NCI-H1417 (cell line): Measurements from ENCODE around the gene P2RX4.
"Not testable (repeated sequence)": the region's sequence is repeated elsewhere in the genome, so short reads cannot be mapped to it uniquely, and the experiment has no call there.

ENCODE experiments used
- DNase-seq, 3 experiments: peaks; one replicate each; lab custom pipeline; 2025; lab: John Stamatoyannopoulos, UW

The P2RX4 gene

DNA sequence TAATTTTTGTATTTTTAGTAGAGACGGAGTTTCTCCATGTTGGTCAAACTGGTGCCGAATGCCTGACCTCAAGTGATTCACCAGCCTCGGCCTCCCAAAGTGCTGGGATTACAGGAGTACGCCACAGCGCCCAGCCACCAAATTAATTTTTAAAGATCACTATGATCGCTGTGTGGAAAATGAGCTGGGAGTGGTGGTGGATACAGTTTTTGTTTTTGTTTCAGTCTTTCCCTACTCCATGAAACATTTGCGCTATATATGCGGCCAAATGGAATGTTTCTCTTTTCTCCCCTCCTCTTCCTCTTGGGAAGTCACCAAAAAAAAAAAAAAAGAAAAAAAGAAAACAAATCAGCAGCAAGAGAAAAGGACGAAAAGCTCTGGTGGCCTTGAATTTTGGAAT, 20.8 kb upstream of the P2RX4 start:
- no peak for DNase-seq

DNA sequence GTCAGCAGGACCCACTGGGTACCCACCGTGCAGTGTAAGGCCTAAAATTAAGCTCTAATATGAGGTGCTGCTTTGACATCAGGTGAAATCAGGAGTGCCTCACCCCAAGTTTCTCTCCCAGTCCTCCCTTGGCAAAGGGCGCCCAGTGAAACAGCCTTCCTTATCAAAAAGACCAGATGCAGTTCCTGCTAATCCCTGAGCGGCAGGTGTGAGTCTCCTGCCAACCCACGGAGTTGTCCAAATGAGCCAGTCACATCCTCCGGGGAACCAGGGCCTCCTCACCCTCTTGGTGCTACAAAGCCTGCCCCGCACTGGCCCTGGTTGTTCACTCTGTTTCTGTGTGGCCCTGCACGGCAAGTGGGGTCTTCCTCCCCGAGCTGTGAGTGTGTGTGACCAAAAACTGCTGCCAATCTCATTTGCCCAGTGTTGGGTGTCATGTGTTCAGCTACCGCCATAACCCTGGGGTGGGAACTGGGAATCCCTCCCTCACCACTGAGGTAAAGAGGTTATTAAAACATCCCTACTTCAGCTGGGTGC, 20.2 kb upstream of the P2RX4 start:
- DNase-seq: no peak

DNA sequence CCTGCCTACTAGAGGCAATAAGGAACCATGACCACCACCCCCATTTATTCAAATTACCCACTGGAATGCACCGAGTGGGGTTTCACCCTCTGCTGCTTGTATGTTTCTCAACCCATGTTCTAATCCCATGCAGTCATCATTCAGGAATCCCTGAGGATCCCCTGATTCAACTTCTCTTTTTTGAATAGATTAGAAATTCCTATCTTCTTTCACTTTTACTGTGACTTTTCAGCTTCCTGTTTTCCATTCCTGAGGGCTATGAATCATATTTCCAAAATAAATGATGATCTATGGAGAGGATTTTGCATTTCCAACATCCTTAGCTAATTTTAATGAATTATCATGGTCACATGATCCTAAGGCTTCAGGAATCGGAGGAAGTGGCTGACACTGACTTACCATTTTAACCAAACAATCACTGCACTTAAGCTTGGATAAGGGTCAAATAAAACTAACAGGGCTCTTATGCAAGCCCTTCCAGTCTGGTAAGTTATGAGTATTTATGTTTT, 19.4 kb upstream of the P2RX4 start:
- no peak for DNase-seq

DNA sequence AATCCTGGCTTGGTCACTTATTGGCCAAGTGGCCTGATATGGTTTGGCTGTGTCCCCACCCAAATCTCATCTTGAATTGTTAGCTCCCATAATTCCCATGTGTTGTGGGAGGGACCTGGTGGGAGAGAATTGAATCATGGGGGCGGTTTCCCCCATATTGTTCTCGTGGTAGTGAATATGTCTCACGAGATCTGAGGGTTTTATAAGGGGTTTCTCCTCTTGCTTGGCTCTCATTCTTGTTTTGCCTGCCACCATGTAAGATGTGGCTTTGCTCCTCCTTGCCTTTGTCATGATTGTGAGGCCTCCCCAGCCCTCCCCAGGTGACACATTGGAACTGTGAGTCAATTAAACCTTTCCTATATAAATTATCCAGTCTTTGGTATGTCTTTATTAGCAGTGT, 18.8 kb upstream of the P2RX4 start:
- DNase-seq: no peak

DNA sequence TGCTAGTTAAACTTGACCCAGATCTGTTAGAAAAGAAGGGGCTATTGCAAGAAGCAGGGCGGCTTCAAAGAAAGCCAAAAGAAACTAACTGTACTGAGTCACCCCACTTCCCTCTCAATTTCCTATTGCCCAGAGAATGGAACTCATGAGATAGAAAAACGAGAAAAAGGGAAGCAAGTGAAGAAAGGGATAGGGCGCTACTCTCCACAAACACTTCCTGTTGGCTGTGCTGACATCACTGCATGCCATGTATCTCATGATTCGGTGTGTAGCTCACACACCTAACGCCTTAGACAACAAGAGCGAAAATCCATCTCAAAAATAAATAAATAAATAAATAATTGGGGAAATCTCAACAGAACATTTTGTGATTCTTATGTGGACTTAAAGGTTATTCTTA, 13.0 kb upstream of the P2RX4 start:
- DNase-seq: no peak

DNA sequence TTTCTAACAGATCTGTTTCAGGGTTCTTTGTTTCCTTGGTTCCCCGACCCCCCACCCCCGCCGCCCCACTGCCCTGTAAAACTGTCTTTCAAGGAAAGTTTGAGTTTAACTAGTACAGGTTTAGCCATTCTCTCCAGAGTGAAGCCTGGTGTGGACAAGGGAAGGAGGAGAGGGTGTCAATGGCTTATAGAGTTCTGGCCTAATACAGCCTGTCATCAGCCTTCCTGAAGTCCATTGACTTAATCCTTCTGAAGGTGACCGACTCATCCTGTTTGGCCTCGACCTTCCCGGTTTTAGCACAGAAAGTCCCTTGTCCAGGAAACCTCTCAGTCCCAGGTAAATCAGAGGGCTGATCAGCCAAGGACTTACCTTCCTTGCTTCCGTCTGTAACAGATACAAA, 11.0 kb upstream of the P2RX4 start:
- no peak for DNase-seq

DNA sequence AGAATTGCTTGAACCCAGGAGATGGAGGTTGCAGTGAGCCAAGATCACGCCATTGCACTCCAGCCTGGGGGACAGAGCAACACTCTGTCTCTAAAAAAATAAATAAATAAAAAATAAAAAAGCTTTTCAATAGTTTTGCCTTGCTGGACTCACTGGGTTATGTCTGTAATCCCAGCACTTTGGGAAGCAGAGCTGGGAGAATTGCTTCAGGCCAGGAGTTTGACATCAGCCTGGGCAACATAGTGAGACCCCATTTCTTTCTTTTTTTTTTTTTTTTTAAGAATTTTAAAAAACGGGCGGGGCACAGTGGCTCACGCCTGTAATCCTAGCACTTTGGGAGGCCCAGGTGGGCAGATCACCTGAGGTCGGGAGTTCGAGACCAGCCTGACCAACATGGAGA, 8.8 kb upstream of the P2RX4 start:
- not testable (repeated sequence) for DNase-seq

DNA sequence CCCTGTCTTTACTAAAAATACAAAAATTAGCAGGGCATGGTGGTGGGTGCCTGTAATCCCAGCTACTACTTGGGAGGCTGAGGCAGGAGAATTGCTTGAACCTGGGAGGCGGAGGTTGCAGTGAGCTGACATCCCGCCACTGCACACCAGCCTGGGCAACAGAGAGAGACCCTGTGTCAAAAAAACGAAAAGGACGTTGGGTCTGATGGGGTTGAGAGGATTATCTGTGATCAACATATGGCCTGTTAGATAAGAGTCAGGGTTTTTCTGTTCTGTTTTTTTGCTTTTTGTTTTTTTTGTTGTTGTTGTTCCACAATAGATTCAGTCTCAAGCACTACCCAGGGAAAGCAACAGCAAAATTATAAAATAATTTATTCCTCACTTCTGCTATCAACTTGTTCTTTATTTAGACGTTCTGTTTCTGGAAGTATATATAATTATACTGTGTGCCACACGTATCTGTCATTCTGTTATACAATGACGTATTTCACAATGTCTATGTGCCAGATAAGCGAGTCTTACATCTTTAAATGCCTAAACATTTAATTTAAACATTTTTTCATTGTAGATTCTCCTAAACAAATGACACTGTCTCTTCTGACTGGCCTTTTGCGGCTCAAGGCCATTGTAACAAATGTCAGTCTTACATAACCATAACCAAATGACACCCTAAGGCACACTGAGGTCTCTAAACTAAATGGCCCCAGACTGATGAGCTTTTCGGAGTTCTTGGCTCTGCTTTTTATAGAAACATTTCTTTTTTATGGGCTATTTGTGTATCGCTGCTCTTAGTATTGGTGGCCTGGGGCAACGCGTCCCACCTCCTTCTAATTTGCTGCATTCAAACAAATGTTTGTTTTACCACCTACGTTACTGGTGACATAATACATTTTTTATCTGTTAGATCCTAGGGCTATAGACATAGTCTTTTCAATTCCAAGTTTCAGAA, 7.2 kb upstream of the P2RX4 start:
- peak in 2 of 3 experiments; percentile 59 to 79 for DNase-seq

DNA sequence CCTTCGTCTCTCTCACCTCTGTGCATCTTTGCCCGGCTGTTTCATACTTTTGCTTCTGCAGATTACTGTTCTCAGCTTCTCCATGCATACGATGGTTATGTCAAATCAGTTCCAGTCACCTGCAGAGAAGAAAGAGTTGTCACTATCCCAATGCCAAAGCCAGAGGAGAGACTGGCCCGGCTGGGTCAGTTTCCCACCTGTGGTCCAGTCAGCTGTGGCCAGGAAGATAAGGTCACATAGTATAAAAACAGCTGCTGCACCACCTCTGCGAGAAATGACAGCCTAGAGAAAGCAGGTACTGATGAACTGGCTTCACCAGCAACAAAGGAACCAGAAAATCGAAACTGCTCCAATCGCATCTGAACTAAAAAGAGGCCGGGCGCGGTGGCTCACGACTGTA, 6.4 kb upstream of the P2RX4 start:
- DNase-seq: peak in 1 of 3 experiments; percentile 61

DNA sequence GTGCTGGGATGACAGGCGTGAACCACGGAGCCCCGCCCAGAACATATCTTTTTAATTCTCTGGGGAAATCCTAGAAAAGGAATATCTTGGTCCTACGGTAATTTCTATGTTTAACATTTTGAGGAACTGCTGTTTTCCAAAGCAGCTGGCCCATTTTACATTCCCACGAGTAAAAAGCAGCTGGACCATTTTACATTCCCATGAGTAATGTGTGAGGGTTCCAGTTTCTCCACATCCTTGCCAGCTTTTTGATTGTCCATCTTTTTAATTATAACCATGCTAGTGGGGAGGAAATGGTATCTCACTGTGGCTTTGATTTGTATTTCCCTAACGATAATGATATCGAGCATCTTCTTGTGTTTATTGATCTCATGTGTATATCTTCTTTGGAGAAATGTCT, 4.4 kb upstream of the P2RX4 start:
- DNase-seq: no peak

DNA sequence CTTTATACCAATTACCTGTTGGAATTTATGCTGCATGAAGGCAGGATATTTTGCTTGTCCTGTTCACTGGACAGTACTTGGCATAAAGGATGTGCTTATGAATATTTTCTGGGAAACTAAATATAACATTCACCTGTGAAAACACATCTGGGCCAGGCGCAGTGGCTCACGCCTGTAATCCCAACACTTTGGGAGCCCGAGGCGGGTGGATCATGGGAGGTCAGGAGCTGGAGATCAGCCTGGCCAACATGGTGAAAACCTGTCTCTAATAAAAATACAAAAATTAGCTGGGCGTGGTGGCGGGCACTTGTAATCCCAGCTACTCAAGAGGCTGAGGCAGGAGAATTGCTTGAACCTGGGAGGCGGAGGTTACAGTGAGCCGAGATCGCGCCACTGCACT, 1.4 kb upstream of the P2RX4 start:
- not testable (repeated sequence) for DNase-seq

DNA sequence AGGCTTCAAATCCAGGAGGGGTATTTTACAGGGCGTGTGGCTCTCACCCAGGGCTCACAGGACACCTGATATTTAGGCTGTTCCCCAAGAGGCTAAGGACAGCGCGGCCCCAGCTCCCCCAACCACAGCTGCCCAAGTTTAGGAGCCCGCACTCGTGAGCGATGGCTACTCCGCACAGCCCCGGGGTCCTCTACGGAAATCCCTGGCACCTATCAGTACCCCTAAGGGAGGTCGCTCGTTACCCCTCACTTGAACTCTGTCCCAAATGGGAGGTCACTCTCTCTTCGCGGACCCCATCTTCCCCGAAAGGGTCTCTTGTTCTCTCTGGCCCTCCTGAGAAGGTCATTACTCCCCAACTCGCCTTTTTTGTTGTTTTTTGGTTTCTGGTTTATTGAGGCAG, 708 bp upstream of the P2RX4 start:
- DNase-seq: no peak

DNA sequence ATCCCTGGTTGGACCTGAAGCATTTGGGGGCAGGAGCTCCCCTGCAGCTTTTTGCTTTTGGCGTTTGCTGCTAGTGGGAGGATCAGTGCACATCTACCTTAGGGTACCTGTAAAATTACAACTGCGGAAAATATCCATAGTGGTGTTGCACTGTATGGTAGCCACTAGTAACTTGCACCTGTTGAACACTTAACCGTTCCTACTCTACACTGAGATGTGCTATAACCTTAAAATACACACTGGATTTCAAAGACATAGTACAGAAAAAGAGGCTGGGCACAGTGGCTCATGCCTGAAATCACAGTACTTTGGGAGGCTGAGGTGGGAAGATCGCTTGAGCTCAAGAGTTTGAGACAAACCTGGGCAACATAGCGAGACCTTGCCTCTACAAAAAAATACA, 2.9 kb downstream of the P2RX4 start:
- no peak for DNase-seq

DNA sequence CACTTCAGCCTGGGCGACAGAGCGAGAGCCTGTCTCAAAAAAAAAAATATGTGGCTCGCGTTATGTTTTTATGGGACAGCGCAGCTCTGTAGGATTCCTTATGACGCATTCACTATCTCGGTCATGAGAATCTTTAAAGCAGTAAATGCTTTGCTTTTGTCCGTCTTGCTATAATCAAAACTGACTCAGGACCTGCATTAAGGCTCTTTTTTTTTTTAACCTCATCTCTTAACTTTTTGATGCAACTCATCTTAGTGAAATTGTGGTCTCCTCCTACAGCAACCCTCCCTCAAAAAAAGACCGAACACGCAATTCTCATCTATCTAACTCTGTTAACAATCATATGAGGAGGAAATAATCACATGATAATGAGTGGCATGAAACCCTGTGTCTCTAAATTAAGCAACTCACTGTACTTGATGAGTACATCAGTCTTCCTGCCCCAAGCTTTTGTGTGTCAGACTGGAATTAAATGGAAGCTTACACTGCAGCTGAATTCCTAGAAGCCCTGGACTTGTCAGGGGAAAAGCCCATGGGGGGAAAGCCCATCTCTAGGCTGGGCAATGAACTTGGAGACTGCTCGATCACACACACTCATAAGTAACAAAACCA, 4.3 kb downstream of the P2RX4 start:
- no peak for DNase-seq

DNA sequence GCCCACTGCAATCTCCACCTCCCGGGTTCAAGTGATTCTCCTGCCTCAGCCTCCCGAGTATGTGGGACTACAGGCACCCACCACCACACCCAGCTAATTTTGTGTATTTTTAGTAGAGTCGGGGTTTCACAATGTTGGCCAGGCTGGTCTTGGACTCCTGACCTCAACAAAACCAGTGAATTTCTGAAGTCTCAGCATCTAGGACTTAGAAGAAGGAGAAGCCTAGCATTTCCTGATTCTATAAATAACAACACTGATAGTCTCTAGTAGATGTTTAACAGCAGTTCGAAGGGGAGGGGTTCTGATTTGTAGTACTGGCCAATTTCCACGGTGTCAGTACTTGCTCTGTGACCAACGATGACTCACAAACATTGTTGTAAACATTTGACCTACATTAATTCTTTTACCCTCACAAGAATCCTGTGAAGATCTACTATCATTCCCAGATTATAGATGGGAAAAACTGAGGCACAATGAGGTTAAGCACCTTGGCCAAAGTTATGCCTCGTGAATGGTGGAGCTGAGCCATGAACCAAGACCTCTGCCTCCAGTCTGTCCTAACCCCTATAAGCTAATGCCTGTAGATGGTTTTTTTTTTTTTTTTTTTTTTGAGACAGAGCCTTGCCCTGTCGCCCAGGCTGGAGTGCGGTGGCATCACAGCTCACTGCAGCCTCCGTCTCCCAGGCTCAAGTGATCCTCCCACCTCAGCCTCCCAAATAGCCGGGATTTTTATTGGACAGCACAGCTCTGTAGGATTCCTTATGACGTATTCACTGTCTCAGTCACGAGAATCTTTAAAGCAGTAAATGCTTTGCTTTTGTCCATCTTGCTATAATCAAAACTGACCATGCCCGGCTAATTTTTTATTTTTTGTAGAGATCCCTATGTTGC, 5.2 kb downstream of the P2RX4 start:
- no peak for DNase-seq

DNA sequence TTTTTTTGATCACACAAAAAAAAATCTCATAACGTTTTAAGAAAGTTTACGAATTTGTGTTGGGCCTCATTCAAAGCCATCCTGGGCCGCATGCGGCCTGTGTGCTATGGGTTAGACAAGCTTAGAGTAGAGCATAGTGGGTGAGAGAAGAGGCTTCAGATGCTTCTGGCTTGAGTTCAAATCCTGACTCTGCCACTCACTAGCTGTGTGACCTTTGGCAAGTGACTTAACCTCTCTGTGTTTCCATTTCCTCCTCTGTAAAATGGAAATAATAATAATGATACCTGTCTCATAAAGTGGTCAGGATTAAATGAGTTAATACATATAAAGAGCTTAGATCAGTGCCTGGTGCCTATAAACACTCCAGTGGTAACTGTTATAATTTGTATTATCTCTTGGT, 6.2 kb downstream of the P2RX4 start:
- DNase-seq: no peak

DNA sequence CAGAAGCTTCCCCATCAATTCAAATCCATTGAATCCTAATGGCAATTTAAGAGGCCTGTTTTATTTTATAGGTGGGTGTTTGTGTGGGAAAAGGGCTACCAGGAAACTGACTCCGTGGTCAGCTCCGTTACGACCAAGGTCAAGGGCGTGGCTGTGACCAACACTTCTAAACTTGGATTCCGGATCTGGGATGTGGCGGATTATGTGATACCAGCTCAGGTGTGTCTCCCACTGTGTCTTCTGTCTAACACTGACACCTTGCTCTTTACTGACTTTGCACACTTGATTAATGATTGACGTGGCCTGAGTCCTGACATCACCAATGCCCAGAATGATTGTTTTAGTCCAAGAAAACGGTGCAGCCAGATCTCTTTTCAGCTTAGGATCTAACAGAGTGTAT, 7.1 kb downstream of the P2RX4 start:
- no peak for DNase-seq

DNA sequence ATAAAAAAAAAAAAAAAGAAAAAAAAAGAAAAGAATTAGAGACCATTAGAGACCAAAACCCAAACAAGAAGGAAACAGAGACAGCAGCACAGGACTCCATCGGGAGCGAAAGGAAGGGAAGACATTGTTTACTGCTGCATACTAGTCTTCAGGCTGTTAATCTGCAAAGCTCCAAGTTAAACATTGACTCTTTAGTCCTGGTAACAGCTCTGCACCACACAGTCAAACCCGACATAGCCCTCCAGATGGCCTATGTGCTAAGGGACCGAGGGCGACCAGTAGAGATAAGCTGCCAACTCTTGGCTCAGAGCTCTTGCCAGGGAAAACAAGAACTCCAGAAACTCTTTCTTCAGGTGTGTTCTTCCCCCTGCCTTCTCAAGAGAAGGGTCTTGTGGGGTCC, 7.8 kb downstream of the P2RX4 start:
- DNase-seq: no peak

DNA sequence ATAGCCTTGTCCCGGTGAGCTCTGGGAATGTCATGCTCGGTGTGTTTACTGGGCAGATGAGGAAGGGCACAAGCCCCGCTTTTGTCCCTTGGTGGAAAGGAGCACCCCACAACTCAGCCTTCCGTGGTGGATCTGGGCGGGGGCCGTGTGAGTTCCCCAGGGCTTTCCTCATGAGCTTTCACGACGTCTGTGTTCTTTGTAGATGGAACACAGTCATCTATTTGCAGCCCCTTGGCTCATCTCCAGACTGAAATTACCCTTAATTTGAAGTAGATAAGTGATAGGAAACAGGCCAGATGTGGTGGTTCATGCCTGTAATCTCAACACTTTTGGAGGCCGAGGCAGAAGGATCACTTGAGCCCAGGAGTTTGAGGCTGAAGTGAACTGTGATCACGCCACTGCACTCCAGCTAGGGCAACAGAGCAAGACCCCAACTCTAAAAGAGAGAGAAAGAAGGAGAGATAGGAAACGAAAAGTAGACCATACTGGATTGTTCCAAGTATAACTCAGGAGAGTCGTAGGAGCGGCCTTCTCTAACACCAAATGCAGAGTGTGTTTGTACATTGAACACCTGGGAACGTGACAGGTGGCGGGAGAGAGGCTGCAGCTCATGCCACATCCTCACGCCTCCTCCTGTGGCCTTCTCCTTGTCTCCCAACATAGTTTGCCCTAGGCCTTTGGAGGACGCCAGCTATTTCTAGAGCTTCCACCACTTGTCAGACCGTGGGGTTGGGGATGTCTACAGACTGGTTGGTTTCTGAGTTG, 8.8 kb downstream of the P2RX4 start:
- DNase-seq: no peak

DNA sequence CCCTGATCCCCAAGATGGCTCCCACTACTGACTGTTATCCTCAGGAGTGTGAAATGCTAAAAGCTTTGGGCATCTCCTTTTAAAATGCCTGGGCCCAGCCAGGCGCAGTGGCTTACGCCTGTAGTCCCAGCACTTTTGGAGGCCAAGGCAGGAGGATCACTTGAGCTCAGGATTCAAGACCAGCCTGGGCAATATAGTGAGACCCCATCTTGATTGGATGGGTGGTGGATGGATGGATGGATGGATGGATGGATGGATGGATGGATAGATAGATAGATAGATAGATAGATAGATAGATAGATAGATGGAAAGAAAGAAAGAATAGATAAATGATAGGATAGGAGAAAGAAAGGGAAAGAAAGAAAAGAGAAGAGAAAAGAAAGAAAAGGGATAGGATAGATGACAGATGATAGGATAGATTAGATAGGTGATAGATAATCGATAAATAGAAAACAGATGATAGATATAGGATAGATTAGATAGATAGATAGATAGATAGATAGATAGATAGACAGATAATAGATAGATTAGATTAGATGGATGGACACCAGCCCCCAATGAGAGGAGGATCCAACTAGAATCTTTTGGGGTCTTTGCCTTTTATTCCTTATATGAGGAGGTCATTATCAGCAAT, 9.5 kb downstream of the P2RX4 start:
- DNase-seq: no peak

DNA sequence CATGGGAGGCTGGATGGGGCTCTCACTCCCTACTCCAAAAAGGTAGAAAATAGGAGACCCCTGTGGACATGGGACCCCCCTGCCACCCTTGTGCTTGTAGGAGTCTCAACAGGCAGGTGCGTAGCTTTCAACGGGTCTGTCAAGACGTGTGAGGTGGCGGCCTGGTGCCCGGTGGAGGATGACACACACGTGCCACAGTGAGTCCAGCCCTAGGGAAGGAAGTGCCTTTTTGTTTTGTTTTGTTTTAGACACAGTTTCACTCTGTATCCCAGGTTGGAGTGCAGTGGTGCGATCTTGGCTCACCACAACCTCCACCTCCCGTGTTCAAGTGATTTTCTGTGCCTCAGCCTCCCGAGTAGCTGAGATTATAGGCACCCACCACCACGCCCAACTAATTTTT, 12.9 kb downstream of the P2RX4 start:
- DNase-seq: no peak
